HG03103 (cell line): ENCODE data around the gene RAC3.

ENCODE experiments used
- ATAC-seq: cut with Tn5 transposase; IDR thresholded peaks from one replicate; pipeline ENCODE4 v1.9.1; 2021; ENCODE audit warnings: low read depth; ENCODE audit not compliant: unreplicated experiment

Gene RAC3

GRCh38 chr17:82065193-82065637 is 33.7 kb downstream of the RAC3 start:
- ATAC-seq, result no peak

- no peak for ATAC-seq
Observed at GRCh38 chr17:82065638-82066303, 34.3 kb downstream of the RAC3 start, which contains the start of gene DUS1L. TSS of gene DUS1L (minus strand) at chr17:82065804. CDS start at chr17:82065059, 745 bp downstream.

- ATAC-seq, result no peak
Observed at GRCh38 chr17:82070611-82071010, 39.1 kb downstream of the RAC3 start.

DNA sequence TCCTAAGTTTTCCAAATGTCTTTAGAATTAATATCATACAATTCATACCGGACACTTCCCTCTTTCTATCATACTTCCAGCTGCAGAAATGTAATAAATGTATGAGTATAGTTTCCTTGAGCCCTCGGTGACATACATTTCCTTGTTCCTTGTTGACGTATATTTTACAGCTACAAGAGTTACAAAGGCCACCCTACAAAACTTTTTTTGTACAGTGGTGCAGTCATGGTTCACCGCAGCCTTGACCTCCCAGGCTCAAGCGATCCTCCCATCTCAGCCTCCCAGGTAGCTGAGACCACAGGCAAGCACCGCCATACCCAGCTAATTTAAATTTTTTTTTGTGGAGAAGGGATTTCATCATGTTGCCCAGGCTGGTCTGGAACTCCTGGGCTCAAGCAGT is 41.3 kb downstream of the RAC3 start:
- no peak for ATAC-seq

DNA sequence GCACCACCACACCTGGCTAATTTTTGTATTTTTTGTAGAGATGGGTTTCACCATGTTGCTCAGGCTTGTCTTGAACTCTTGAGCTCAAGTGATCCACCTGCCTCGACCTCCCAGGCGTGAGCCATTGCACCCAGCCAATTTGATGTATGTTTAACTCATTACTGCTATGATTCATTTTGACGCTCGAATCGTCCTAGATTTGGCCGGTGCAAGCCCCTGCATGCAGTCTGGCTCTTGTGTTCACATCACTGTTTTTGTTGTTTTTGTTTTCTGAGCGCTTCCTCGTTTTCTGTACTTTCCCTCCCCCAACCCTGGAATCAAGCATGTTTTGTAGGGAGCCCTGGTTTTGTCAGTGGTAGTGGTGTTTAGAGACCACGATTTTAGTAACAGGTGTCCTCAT is 42.0 kb downstream of the RAC3 start:
- no peak for ATAC-seq

DNA sequence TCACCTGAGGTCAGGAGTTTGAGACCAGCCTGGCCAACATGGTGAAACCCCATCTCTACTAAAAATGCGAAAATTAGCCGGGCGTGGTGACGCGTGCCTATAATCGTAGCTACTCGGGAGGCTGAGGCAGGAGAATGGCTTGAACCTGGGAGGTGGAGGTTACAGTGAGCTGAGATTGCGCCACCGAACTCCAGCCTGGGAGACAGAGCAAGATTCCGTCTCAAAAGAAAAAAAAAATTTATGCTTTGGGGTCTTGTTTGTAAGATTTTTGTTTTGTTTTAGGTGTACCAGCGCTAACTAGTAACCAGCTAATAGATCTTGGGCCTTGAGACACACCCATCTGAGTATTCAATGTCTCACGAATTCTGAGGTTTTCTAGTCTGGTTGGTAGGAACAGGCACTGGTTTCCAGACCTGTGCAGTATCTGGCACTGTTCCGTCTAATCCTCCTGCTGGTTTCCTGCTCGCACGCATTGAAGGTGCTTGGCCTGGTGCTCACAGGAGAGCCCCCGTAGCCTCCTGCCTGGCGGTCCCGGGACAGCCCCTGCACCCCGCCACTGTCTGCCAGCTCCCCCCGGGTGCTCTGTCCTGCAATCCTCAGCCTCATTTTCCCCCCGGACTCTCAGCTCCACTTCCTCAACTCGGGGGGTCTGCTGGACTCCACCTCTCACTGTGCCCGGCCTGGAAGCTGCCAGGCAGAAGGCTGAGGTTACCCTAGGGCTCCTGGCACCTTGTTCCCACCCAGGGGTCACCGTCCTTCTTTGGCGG is 44.7 kb downstream of the RAC3 start:
- no peak for ATAC-seq

DNA sequence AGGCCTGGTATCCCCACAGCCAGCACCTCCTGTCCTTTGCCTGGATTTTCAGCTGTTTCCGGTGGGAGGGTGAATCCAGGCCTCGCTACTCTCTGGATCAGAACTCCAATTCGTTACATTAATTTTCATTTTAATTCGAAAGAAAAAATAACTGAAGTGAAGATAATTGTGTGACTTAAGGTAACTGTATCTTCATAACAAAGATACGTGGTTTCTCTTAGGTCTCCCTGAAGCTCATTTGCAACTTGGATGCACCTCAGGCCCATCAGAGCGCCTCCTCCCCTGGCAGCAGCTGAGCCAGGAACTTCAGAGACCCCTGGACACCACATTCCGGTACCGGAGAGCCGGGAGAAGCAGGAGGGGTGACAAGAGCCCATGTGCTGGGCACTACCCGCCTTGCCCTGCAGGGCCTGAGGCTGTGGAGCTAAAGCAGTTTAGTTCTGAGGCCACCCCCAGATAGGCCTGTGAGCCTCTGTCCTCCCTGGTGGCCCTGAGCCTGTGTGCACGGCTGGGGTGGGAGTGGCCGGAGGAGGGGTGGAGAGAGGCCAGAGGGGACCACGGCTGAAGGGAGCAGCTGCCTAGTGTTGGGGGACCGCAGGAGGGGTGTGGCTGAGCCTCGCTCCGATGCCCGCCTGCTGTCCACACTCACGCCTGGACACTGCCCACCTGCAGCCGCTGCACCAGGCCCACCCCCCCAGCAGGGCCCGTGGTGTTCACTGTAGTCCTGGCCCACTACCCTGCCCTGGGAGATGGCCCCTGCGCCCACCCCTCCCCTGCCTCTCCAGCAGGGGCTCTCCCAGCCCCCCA is 45.5 kb downstream of the RAC3 start:
- ATAC-seq, result no peak

- ATAC-seq, result no peak
Observed at GRCh38 chr17:82077617-82078358, 46.3 kb downstream of the RAC3 start.

- ATAC-seq, result no peak
Observed at GRCh38 chr17:82078433-82078832, 47.0 kb downstream of the RAC3 start.

GRCh38 chr17:82079001-82079677 is 47.7 kb downstream of the RAC3 start:
- no peak for ATAC-seq

DNA sequence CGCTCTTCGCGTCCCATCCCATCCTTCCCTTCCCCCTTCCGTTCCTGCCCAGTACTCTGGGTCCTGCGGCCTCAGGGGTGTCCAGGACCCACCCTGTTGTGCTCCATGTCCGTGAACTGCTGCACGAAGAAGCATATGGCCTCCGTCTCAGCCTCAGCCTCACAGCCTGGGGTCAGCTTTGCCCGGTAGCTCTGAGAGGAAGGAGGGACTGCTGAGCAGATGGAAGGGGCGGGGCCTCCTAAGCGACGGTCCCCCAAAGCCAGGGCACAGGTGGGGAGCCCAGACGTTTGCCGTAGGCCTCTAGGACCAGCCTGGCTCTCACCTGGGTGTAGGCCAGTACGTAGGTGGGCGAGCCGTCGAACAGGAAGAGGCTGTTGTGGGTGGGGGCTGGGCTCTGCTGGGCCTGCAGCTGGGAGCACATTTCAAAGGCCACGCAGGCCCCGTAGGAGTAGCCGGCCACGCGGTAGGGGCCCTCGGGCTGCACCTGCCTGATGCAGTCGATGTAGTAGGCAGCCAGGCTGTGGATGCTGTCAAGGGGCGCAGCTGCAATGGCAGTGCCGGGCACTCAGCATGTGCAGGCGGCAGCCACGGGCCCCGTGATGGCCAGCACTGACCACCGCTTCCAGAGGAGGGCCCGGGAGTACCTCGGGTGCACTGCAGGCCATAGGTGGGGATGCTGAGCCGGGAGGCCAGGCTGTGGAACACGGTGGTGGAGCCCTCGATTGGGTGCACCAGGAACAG is 48.7 kb downstream of the RAC3 start:
- no peak for ATAC-seq

GRCh38 chr17:82080789-82081464 is 49.4 kb downstream of the RAC3 start:
- ATAC-seq, result no peak

- ATAC-seq, result no peak
Observed at GRCh38 chr17:82081546-82081945, 50.1 kb downstream of the RAC3 start.

DNA sequence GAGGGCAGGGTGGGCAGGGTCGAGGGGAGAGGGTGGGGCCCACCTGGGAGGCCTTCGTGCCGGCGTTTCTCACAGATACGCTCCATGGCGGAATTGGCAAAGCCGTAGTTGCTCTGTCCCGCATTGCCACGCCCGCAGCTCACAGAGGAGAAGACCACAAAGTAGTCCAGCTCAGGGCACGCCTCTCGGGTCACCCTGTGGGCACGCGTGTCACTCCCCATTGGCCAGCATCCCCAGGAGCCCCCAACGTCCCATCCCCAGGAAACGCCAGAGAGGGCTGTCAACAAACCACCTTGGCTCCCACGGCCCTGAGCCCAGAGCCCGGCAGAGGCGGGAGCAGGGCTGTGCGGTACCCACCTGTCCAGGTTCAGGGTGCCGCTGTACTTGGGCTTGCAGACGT is 50.5 kb downstream of the RAC3 start:
- no peak for ATAC-seq

DNA sequence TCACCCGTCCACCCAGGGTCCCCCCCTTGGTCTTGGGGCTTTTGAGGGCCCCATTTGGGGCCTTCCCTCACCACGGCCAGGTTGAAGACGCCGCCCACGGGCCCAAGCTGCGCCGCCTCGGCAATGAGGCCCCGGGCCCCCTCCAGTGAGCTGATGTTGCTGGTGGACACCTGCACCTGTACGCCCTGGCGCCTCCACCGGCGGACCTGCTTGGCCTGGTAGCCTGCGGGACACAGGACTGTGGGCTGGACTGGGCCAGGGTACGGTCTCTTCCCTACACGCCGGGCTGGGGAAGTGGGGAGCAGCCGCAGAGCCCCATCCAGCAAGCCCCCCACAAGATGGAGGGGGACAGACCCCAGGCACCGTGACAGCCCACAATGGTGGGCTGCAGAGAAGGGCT is 51.0 kb downstream of the RAC3 start:
- ATAC-seq, result no peak

GRCh38 chr17:82083009-82083408 is 51.5 kb downstream of the RAC3 start:
- ATAC-seq, result no peak
